Suprapubic skin (tissue), 4 donors: ENCODE data around the gene SLC44A1.

Experiments used
- POLR2A ChIP-seq, 2 donors: fragments of 450-650 bp; IDR thresholded peaks; one replicate each; pipeline ENCODE4 v1.6.1; 2017; ENCODE audit warnings: antibody characterized with exemption in 2 of 2, mild to moderate bottlenecking in 2 of 2, moderate library complexity in 2 of 2
- POLR2AphosphoS5 ChIP-seq, 3 donors: sonication (generic); formaldehyde crosslinking; IDR thresholded peaks; one replicate each; pipeline ENCODE4 v1.6.1; 2017; ENCODE audit warnings: antibody characterized with exemption in 3 of 3
- TF ChIP-seq, protein P1 (sequence below), 2 donors: fragments of 200-600 bp in 1 of 2; fragments of 450-650 bp in 1 of 2; sonication (generic) in 1 of 2; IDR thresholded peaks; one replicate each; pipeline ENCODE4 v1.5.1; 2016 to 2019; ENCODE audit warnings: antibody characterized with exemption in 2 of 2, mild to moderate bottlenecking in 1 of 2, moderate library complexity in 1 of 2

DNA sequence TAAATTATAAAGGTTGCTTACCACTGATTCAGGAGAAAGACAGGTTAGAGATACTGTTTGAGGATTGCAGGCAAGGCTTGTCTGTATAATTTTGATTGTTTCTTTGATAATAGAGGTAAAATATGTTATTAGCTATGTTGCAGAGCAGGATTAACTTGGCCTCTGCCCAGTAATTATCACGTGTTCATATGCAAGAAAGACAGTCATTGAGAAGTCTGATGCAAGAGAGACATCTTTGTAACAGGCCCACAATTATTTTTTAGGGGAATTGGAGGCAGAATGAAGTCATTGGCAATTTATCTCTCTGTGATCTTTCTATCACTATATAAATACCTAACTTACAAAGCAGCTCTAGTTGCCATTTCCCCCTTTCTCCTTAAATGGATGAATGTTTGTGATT, 46.0 kb downstream of the SLC44A1 start:
- TF ChIP-seq, protein P1, sequence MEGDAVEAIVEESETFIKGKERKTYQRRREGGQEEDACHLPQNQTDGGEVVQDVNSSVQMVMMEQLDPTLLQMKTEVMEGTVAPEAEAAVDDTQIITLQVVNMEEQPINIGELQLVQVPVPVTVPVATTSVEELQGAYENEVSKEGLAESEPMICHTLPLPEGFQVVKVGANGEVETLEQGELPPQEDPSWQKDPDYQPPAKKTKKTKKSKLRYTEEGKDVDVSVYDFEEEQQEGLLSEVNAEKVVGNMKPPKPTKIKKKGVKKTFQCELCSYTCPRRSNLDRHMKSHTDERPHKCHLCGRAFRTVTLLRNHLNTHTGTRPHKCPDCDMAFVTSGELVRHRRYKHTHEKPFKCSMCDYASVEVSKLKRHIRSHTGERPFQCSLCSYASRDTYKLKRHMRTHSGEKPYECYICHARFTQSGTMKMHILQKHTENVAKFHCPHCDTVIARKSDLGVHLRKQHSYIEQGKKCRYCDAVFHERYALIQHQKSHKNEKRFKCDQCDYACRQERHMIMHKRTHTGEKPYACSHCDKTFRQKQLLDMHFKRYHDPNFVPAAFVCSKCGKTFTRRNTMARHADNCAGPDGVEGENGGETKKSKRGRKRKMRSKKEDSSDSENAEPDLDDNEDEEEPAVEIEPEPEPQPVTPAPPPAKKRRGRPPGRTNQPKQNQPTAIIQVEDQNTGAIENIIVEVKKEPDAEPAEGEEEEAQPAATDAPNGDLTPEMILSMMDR (IDR thresholded peaks at IDR 0.05): no peak
- TF ChIP-seq POLR2A (IDR thresholded peaks at IDR 0.05): no peak
- no peak for TF ChIP-seq POLR2AphosphoS5 (IDR thresholded peaks at IDR 0.05)
